ENCODE measurements around the gene SIGLEC15. TPM values are rescaled to one million over a fixed set of nuclear protein-coding genes. Genes with fewer than 3 reads are reported as not detected.
"Not testable (repeated sequence)": the region's sequence is repeated elsewhere in the genome, so short reads cannot be mapped to it uniquely, and the experiment has no call there.

Gene SIGLEC15
- total RNA-seq, 1 experiment from 2014 or later: 0.28 TPM

DNA sequence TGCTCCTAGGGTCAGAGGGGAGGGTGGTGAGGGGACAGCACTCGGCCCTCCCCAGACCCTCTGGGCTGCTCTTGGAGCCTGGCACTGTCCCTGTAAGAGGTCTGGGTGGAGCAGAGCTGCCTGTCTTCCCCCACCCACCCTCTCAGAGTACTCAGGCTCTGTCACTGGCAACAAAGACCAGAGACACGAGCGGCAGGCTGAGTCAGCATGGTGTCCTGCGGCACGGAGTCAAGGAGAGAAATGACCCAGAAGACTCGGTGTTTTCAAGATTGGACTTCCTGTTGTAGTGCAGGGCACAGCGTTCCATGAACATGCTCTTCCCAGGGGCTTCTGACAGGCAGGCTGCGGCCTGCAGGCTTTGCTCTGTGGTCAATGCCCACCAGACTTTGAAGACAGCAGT is 19.9 kb downstream of the SIGLEC15 start:
- H3K36me3 Mint-ChIP-seq (ENCODE audit: insufficient read depth, unreplicated experiment): no peaks in the 10 kb centered on the region
- no peaks in the 10 kb centered on the region for H3K9me3 Mint-ChIP-seq (ENCODE audit: low read depth, unreplicated experiment)
- H3K4me1 Mint-ChIP-seq (ENCODE audit: low read depth, unreplicated experiment): no peaks in the 10 kb centered on the region
- no peak overlapping the region for H3K27ac Mint-ChIP-seq (ENCODE audit: unreplicated experiment)
- TF ChIP-seq, protein P1, sequence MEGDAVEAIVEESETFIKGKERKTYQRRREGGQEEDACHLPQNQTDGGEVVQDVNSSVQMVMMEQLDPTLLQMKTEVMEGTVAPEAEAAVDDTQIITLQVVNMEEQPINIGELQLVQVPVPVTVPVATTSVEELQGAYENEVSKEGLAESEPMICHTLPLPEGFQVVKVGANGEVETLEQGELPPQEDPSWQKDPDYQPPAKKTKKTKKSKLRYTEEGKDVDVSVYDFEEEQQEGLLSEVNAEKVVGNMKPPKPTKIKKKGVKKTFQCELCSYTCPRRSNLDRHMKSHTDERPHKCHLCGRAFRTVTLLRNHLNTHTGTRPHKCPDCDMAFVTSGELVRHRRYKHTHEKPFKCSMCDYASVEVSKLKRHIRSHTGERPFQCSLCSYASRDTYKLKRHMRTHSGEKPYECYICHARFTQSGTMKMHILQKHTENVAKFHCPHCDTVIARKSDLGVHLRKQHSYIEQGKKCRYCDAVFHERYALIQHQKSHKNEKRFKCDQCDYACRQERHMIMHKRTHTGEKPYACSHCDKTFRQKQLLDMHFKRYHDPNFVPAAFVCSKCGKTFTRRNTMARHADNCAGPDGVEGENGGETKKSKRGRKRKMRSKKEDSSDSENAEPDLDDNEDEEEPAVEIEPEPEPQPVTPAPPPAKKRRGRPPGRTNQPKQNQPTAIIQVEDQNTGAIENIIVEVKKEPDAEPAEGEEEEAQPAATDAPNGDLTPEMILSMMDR (IDR thresholded peaks at IDR 0.05; ENCODE audit: unreplicated experiment): no peak
- CTCF ChIA-PET: no interaction called here
- intact Hi-C loops (cut with micrococcal nuclease; ENCODE audit: unreplicated experiment): no loop called here
- BruUV-seq (replicated peaks): no TSS peak
- H3K4me3 Mint-ChIP-seq (ENCODE audit: low read depth, unreplicated experiment): no peak overlapping the region
- no peaks in the 10 kb centered on the region for H3K27me3 Mint-ChIP-seq (ENCODE audit: unreplicated experiment)
- DNase-seq: no peak

GRCh38 chr18:45847119-45847518 is 21.6 kb downstream of the SIGLEC15 start:
- TF ChIP-seq, protein P1 (IDR thresholded peaks at IDR 0.05; ENCODE audit: unreplicated experiment): no peak
- Mint-ChIP-seq H3K4me1 (ENCODE audit: low read depth, unreplicated experiment) (no peaks in the 10 kb centered on the region), H3K27ac (ENCODE audit: unreplicated experiment) (no peak overlapping the region), H3K9me3 (ENCODE audit: low read depth, unreplicated experiment) (no peaks in the 10 kb centered on the region), H3K27me3 (ENCODE audit: unreplicated experiment) (no peaks in the 10 kb centered on the region), H3K4me3 (ENCODE audit: low read depth, unreplicated experiment) (no peak overlapping the region), H3K36me3 (ENCODE audit: insufficient read depth, unreplicated experiment) (no peaks in the 10 kb centered on the region)
- BruUV-seq (replicated peaks): no TSS peak
- no peak for DNase-seq
- CTCF ChIA-PET: no interaction called here
- intact Hi-C loops (cut with micrococcal nuclease; ENCODE audit: unreplicated experiment): no loop called here

DNA sequence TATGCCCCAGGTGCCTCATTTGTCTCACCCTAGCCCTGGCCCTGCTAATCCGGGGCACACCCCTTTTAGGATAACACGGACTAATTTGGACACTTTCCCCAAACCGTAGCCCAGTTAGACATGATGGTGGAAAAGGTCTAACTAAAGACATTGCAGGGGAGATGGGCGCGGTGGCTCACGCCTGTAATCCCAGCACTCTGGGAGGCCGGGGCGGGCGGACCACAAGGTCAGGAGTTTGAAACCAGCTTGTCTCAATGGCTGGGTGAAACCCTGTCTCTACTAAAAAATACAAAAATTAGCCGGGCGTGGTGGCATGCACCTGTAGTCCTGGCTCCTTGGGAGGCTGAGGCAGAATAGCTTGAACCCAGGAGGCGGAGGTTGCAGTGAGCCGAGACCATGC is 23.2 kb downstream of the SIGLEC15 start:
- CTCF ChIA-PET: interaction anchor here (0.6 kb wide), 1 partner anchor 37 kb away, joined by 3 read pairs; no protein-coding TSS in a partner anchor
- H3K36me3 Mint-ChIP-seq (ENCODE audit: insufficient read depth, unreplicated experiment); DNase-seq; intact Hi-C loops (cut with micrococcal nuclease; ENCODE audit: unreplicated experiment); H3K27me3 Mint-ChIP-seq (ENCODE audit: unreplicated experiment); H3K4me3 Mint-ChIP-seq (ENCODE audit: low read depth, unreplicated experiment); H3K9me3 Mint-ChIP-seq (ENCODE audit: low read depth, unreplicated experiment); H3K27ac Mint-ChIP-seq (ENCODE audit: unreplicated experiment); BruUV-seq (replicated peaks): not testable (repeated sequence)
- peaks cover 11% of the 10 kb centered on the region for H3K4me1 Mint-ChIP-seq (ENCODE audit: low read depth, unreplicated experiment)

GRCh38 chr18:45849529-45849928 is 24.1 kb downstream of the SIGLEC15 start:
- H3K9me3 Mint-ChIP-seq (ENCODE audit: low read depth, unreplicated experiment): no peaks in the 10 kb centered on the region
- BruUV-seq (replicated peaks): no TSS peak
- TF ChIP-seq, protein P1 (IDR thresholded peaks at IDR 0.05; ENCODE audit: unreplicated experiment): no peak
- CTCF ChIA-PET: interaction anchor here (1.2 kb wide), 1 partner anchor 161 kb away, joined by 3 read pairs; no protein-coding TSS in a partner anchor
- H3K27ac Mint-ChIP-seq (ENCODE audit: unreplicated experiment): no peak overlapping the region
- H3K27me3 Mint-ChIP-seq (ENCODE audit: unreplicated experiment): no peaks in the 10 kb centered on the region
- intact Hi-C loops (cut with micrococcal nuclease; ENCODE audit: unreplicated experiment): no loop called here
- H3K4me3 Mint-ChIP-seq (ENCODE audit: low read depth, unreplicated experiment): no peak overlapping the region
- H3K4me1 Mint-ChIP-seq (ENCODE audit: low read depth, unreplicated experiment): peaks cover 11% of the 10 kb centered on the region
- no peaks in the 10 kb centered on the region for H3K36me3 Mint-ChIP-seq (ENCODE audit: insufficient read depth, unreplicated experiment)
- no peak for DNase-seq

DNA sequence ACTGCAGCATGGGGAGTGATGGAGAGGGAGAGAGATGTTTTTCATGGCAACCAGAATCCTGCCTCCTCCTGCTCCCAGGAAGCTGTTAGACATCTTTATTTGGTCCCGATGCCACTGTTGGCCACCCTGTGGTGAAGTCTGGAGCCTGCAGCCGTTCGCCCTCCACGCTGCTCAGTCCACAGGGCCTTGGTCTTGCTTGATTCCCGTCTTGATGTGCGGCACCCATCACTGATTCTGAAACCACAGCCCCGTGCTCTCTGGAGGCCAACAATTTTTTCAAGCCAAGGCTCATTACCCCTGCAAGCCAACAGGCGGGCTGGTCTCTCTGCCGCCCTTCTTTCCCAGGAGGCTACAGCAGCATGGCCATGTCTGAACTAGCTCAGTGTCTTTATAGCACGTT is 24.5 kb downstream of the SIGLEC15 start:
- H3K27me3 Mint-ChIP-seq (ENCODE audit: unreplicated experiment): no peaks in the 10 kb centered on the region
- BruUV-seq (replicated peaks): no TSS peak
- CTCF ChIA-PET: interaction anchor here (1.2 kb wide), 1 partner anchor 162 kb away, joined by 3 read pairs; no protein-coding TSS in a partner anchor

More for the DNA sequence above, 24.5 kb downstream of the SIGLEC15 start:
- Mint-ChIP-seq H3K9me3 (ENCODE audit: low read depth, unreplicated experiment) (no peaks in the 10 kb centered on the region), H3K27ac (ENCODE audit: unreplicated experiment) (no peak overlapping the region), H3K36me3 (ENCODE audit: insufficient read depth, unreplicated experiment) (no peaks in the 10 kb centered on the region), H3K4me3 (ENCODE audit: low read depth, unreplicated experiment) (no peak overlapping the region), H3K4me1 (ENCODE audit: low read depth, unreplicated experiment) (peaks cover 11% of the 10 kb centered on the region)
- intact Hi-C loops (cut with micrococcal nuclease; ENCODE audit: unreplicated experiment): no loop called here
- DNase-seq: peak; percentile 39
- TF ChIP-seq, protein P1 (IDR thresholded peaks at IDR 0.05; ENCODE audit: unreplicated experiment): no peak
